GM19372 (cell line): ENCODE data around the gene RARB.

Source experiments
- ATAC-seq: cut with Tn5 transposase; IDR thresholded peaks from one replicate; pipeline ENCODE4 v1.9.1; 2021; ENCODE audit warnings: mild to moderate bottlenecking, low read depth, moderate library complexity; ENCODE audit not compliant: unreplicated experiment

Gene RARB

DNA sequence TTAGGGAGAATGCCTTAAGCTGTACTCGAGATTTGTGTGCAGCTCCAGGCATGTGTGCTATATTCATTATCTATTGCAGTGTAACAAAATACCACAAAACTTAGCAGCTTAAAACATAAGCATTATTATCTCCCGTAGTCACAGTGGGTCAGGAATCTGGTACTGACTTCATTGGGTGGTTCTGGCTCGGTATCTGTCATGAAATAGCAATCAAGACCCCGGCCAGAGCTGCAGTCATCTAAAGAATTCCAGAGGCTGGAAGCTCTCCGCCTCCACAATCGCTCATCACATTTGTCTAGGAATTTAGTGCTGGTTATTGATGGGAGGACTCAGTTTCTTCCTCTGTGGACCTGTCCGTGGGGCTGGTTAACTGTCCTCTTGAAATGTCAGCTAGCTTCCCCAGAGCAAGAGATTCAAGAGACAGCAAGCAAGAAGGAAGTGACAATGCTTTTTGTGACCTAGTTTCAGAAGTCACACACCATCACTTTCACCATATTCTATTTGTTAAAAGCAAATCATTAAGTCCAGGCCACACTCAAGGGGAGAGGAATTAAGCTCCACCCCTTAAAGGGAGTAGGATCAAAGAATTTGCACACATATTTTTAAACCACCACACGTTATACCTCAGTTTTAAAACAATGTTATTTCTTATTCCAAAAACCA, 160.5 kb downstream of the RARB start:
- no peak for ATAC-seq

DNA sequence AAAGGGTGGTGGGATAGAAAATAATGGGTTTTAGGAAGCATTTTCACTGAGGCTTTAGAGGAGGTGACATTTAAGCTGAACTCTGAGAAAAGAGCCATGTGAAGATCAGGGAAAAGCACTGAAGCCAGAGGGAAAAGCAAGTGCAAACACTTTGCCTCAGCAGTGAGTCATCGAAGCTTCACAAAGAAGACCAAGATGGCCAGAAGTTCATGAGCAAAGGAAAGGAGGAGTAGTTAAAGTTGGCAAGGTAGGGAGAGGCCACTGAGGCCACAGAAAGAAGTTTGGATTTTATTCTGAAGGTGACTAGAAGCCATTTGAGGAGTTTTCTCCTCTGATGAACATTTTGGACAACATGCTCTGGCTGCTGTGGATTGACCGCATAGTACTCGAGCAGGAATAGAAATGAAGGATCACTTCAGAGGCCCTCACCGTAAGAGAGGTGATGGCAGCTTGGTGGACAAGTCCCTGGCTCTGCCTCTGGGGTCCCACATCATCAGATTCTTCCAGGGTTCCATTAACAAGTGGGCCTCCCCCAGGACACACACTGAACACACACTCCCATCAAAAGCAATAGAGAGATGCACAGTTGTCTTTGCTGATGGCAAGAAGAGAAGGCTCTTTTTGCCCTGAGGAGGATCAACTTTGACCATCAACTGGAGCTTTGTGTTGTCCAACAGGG, 161.2 kb downstream of the RARB start:
- no peak for ATAC-seq

DNA sequence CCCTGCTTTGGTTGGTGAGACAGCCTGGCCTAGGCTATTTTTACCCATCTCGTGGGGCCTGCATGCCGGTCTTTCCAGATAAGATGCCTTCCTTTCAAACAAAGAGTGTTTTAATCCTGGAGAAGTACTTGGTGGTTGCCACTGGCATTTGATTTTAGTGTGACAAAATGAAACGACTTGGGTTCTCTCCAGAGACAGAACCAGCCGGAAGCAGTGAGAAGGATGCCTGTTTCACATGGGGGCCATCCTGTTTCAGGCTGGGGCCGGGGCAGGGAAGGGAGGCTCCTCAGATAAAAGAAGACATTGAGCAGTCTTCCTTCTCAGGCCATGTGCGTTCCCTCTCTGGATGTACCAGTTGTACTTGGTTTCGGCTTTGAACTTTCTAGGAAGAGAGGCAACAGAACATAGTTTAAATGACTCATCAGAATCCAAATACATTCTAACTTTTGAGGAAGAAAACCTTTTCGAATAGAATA, 161.8 kb downstream of the RARB start:
- ATAC-seq: no peak

DNA sequence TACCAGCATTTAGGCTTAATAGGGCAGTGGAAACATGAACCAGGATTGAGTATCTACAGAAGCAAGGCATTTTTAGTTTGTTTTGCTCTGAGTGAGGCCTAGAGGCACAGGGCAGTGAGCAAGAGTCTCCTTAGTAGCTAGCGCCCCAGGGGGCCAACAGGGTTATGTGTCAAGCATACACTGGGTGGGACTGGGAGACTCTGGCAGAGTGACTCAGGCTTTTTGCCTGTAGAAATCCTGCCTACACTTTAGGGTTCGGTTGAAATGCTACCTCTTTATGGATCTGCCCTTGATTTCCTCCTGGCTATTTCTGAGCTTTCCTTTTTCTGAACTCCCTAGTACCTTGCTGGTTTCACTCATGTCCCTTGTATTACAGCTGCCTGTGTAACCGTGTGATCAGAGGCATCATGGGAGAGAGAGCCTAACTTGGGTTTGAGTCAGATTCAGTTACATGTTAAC, 164.5 kb downstream of the RARB start:
- ATAC-seq: no peak

DNA sequence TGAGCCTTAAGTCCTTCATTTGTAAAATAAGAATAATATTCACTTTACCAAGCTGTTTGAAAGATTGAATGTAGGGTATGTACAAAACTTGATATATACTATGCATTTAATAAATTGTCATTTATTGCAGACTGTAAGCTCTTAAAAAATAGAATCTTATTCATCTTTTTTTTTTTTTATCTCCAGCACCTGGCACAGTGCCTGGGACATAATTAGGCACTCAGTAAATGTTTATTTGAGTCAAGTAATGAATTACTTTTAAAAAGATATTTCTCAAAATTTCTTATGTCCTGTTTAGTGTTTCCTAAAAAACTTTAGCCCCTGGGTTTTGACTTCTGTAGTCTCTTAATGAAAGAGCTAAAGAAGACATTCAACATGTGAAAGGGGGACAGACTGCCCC, 164.9 kb downstream of the RARB start:
- ATAC-seq: no peak

DNA sequence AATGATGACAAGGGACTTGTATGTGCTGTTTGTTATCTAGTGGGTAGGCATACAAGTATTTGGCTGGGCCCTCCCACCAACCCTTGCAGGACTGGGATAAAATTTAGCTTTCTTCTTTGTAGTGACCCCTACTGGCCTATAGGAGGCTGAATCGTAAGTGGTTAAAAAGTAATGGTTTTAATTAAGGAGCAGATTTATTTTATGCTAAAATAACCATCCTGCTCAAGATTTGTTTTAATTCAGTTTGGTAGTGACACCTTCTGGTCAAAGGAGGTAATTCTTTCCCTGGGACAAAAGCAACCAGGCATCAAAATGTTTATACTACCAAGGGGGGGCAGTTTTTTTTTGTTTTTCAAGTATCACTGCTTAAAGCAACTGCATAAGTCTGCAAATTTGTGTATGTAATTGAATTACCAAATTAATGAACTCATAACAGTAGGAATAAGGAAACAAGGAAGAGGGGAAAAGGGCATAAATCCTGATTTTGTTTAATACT, 166.0 kb downstream of the RARB start:
- no peak for ATAC-seq

DNA sequence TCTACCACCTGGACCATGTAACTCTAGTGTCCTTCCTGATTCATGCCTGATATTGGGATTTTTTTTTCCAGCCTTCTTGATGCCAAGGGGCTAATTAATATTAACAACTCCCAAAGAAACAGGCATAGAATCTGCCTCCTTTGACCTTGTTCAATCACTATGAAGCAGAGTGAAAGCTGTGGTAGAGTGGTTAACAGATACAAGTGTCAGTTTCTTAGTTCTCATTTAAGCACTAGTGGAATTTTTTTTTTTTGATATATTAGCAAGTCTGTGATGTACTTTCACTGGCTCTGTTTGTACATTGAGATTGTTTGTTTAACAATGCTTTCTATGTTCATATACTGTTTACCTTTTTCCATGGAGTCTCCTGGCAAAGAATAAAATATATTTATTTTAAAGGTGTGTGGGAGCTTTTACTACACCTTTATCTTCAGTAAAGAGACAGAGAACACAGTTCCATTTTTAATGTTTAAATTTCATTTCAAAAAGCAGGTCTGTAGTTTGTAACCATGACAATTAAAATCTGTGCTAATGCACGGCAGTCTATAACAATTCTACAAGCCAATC, 169.6 kb downstream of the RARB start:
- ATAC-seq: no peak

DNA sequence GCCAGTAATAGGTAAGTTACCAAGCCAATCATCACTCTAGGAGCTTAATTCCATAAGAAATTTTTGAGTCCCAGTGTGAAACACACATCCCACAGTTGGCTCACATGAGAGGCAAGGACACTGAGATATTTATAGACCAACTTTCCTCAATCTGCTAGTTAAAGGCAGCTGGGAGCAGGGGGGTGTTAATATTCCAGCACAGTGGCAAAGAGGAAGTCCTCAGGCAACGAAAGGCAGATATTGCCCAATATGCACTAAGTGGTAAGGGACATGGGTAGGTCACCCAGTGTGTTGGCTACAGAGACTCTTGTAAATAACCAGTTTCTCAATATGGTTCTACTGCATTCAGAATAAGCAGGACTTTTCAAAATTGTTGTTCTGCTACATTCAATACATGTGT, 175.6 kb downstream of the RARB start:
- no peak for ATAC-seq

DNA sequence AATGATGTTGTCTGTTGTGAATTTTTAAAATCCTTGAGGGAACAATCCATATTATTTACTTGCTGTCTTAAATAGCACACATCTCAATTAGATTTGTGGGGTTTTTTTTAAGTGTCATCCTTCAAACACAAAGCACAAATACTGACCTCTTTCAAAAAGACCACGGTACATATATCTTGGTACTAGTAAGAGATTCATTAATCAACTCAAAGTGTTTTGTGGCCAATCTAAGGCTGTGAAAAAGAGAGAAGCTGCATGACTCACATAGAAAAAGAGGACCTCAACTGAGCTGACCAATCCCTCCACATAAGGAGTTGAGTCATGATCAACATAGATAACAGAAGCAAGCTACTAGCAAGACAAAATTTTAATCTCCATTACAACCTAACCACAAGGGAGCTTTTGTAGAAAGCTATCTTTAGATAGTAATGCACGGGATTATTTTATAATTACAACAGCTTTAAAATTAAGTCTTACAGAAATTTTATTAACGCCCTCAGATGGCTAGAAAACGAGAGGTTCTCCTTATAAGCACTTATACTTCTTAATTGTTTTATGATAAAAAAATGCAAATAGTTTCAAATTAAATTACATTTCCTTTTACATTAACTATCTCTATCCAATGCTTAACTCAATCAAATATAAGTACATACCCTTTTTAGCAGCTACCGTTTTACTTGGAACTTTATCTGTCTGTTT, 176.2 kb downstream of the RARB start:
- no peak for ATAC-seq

DNA sequence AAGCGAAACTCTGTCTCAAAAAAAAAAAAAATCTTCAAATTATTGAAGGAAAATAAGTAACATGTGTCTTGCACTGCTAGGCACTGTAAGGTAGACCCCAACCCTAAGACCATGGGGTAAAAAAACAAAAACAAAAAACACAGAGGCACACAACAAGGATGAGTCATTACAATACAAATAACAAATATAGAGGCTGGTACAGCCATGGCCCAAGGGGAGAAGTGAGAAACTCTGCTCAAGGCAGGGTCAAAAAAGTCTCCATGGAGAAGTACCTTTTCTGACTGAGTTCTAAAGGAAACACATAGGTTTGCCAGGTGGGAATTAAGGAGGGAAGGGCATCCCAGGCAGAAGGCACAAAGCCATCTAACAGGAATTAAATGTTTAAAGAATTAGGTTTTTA, 182.1 kb downstream of the RARB start:
- no peak for ATAC-seq

DNA sequence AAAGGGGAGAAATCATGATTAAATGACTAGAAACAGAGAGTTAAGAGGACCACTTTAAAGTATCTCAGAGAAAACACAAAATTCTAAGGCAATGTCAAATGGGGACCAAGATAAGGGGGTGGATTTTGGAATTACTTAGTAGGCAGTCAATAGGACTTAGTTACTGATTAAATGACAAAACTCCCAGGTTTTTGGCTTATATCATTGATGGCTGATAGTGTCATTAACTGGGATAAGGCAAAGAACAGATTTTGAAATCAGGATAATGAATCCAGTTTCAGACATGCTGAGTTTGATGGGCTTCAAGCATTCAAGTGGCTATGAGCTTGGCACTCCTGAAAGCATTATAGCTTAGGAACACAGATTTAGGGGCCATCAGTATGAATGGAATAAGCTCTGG, 182.7 kb downstream of the RARB start:
- no peak for ATAC-seq

DNA sequence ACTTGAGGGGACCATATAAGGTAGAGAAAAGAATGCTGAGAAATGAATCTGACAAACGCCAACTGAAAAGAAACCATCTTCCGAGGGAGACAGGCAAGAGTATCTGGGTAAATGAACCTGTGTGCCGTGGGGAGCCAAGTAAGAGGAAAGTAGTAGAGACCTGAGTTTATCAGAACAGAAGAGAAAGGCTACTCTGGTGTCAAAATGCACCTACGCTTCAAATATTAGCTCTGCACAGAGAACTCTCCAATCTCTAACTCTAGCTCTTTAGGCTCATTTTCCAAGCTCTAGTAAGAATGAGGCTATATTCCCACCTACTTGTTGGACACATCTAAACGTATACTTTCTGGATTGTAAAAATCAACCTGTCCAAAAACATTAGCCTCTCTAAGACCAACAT, 183.1 kb downstream of the RARB start:
- no peak for ATAC-seq

DNA sequence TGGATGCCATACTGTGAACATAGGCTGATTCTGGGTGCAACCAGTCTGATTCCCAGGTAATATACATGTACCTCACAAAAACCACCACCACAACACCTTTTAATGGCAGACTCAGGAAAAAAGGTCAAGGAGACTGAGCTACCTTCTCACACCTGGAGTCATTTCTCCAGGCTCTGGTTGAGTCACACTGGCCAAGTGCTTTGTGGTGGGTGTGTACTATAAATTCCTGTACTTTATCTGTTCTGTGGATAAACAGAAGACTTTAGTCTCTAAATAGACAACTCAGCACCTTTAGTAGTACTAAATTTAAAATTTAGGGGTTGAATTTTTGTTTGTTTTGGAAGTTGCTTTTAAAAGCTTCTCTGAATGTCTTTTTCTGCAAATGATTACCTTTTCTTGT, 190.0 kb downstream of the RARB start:
- ATAC-seq: no peak

DNA sequence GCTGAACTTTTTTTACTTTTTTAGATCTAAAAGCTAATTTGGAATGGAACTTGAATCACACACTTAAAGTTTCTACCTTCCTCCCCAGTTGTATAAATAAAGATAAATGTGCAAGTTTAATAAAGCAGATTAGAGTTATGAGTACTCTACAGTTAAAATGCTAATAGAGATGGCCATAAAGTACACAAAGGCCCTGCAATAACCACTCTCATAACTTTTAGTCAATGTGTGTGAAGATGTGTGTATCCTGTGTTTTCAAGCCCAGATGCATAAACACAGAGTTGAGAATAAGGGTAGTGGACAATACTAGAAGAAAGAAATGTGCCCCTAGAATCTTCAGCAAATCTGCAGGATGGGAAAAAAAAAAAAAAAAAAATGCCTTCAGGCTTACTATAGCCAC, 191.3 kb downstream of the RARB start:
- no peak for ATAC-seq

DNA sequence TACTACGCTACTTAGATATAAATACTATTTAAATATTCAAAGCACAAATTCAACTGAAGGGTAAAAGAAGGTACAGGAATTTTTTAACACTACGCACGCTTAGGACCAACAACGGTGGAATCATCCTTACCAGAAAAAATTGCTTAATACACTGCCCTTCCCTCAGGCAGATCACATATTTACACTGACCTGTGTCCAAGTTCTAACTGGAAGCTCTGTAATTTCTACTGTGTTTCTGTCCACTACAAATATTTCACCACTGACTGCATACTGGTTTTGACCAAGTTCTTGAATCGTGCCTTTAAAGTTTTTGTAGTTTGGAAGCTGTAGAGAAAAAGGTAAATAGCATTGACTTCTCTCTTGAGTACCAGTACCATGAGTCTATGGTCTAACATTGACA, 192.4 kb downstream of the RARB start:
- ATAC-seq: no peak

DNA sequence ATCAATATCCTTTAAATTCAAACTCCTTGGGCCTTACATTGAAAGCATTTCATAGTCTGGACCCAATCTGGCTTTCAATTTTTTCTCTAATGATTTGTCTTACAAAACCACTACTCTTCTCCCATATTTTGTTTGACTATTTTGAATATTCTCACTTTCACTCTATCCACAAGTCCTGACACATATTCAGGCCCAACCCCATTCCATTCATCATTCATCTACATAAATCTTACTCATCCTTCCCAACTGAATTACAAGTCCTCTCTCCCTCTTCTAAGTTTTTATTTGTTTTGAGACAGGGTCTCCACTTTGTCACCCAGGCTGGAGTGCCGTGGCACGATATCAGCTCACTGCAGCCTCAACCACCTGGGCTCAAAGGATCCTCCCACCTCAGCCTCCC, 193.0 kb downstream of the RARB start:
- ATAC-seq: no peak

DNA sequence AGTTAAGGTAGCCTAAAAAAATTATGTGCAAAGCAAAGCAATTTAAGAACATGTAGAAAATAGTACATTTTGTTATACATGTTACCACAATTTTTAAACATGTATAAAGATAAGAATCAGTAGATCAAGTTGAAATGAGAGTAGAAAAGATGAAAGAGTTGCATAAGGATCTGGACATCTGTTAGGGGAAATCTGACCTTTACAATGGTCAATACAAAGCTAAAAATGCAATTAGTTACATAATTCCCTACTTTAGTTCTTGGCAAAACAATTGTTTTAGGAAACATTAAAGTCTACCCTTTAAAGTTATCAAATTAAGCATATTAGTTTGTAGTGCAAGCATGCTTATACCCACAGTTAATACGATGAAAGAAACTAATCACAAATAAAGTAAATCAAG, 203.9 kb downstream of the RARB start:
- no peak for ATAC-seq

DNA sequence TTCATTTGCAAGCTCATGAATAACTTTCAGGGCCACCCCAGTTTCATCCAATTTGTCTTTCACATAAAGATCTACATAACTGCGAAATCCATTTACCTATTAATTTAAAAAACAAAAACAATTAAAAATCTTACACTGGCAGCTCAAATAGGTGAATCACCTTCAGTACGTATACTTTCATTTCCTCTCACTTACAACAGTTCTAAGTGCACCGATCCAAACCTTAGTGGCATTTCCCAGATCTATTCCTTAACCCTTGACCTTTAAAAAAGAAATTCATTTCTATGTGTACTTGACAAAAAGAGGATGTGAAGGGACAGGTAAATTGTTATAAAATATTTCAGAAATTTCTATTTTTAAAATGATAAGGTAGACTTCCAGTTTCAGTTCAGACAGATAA, 205.9 kb downstream of the RARB start:
- no peak for ATAC-seq

DNA sequence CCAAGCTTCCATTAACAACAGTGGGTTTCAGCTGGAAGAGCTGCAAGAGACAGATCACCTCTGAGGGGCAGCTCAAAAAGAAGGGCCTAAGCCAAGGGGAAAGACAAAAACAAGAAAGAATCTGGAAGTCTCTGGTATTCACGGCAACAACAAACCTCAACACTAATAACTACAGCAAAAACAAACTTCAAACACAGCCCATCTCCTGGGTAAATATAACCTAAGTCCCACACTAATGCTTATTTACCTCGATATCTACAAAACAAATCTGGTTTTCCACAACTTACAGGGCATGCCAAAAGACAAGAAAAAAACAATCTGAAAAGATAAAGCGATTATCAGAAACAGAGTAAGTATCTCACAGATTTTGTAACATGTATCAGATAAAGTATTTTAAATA, 207.0 kb downstream of the RARB start:
- ATAC-seq: no peak
